ENCODE measurements around the gene IL2RA. TPM values are rescaled to one million over a fixed set of nuclear protein-coding genes. Genes with fewer than 3 reads are reported as not detected.
A peak's percentile ranks its signal among the peaks of the same experiment; 100 is the strongest.

The IL2RA gene
- total RNA-seq, 1 experiment from 2014 or later, result not detected

- Histone ChIP-seq H3K4me1 (ENCODE audit: insufficient read depth, low read length, poor library complexity, severe bottlenecking) (peaks cover 25% of the 10 kb centered on the region), H3K27me3 (replicated peaks; ENCODE audit: insufficient read depth, low read depth, low read length, poor library complexity) (no peaks in the 10 kb centered on the region), H3K36me3 (ENCODE audit: insufficient read depth, low read length, poor library complexity, severe bottlenecking) (no peaks in the 10 kb centered on the region), H3K4me3 (ENCODE audit: low read depth, low read length, poor library complexity, severe bottlenecking) (peak overlapping the region; percentile 87), H3K9me3 (ENCODE audit: low read depth, low read length, poor library complexity, severe bottlenecking) (no peaks in the 10 kb centered on the region), H3K27ac (ENCODE audit: low read depth, low read length, poor library complexity, severe bottlenecking) (peak overlapping the region; percentile 95)
- no peak for TF ChIP-seq EZH2 (IDR thresholded peaks at IDR 0.05; ENCODE audit: borderline replicate concordance, low read depth, low read length, poor library complexity, severe bottlenecking)
- no peak for TF ChIP-seq CTCF (conservative IDR thresholded peaks at IDR 0.05; ENCODE audit: low read depth, low read length)
- no TSS peak for BruUV-seq (replicated peaks)
- CTCF ChIA-PET, result interaction anchor here (0.6 to 1.0 kb wide), 4 partner anchors 41 to 320 kb away, joined by 3 to 6 read pairs (median 3); partner anchors contain the start of genes ANKRD16 and FBH1
- POLR2A ChIA-PET (ENCODE audit: low non-redundant PET), result no interaction called here
- peak; percentile 18 for DNase-seq (ENCODE audit: low spot score)
- intact Hi-C loops (cut with micrococcal nuclease; ENCODE audit: unreplicated experiment), result loop anchor here (5.0 kb wide), 2 partner anchors 113 to 142 kb away; partner anchors contain the start of gene PFKFB3
Measured at GRCh38 chr10:6089334-6090219, 27.4 kb upstream of the IL2RA start.

GRCh38 chr10:6088721-6089333, 26.7 kb upstream of the IL2RA start, which contains the start of gene RBM17:
RBM17 (plus strand) TSS chr10:6089034; CDS start chr10:6097066, 8,032 bp downstream.
- Histone ChIP-seq H3K36me3 (ENCODE audit: insufficient read depth, low read length, poor library complexity, severe bottlenecking) (no peaks in the 10 kb centered on the region), H3K27ac (ENCODE audit: low read depth, low read length, poor library complexity, severe bottlenecking) (peak within 1 kb of the TSS; percentile 95), H3K4me3 (ENCODE audit: low read depth, low read length, poor library complexity, severe bottlenecking) (peak within 1 kb of the TSS; percentile 87), H3K9me3 (ENCODE audit: low read depth, low read length, poor library complexity, severe bottlenecking) (no peaks in the 10 kb centered on the region), H3K27me3 (replicated peaks; ENCODE audit: insufficient read depth, low read depth, low read length, poor library complexity) (no peaks in the 10 kb centered on the region), H3K4me1 (ENCODE audit: insufficient read depth, low read length, poor library complexity, severe bottlenecking) (peaks cover 25% of the 10 kb centered on the region)
- DNase-seq (ENCODE audit: low spot score), result peak; percentile 98
- ChIA-PET POLR2A (ENCODE audit: low non-redundant PET) (no interaction called here), CTCF (interaction anchor here (1.5 kb wide), 1 partner anchor 114 kb away, joined by 4 read pairs; the partner anchor contains the start of gene PFKFB3)
- intact Hi-C loops (cut with micrococcal nuclease; ENCODE audit: unreplicated experiment), result loop anchor here (5.0 kb wide), 2 partner anchors 113 to 142 kb away; partner anchors contain the start of gene PFKFB3
- no TSS peak for BruUV-seq (replicated peaks)
- no peak for TF ChIP-seq EZH2 (IDR thresholded peaks at IDR 0.05; ENCODE audit: borderline replicate concordance, low read depth, low read length, poor library complexity, severe bottlenecking)
- TF ChIP-seq CTCF (conservative IDR thresholded peaks at IDR 0.05; ENCODE audit: low read depth, low read length), result peak; percentile 100

All from A673 (cell line).